Esophagus muscularis mucosa (tissue), 3 donors: Measurements from ENCODE around the gene PDGFA.

ENCODE experiments used
- POLR2A ChIP-seq: fragments of 450-650 bp; IDR thresholded peaks from one replicate; pipeline ENCODE4 v1.6.1; 2017; ENCODE audit warnings: antibody characterized with exemption, moderate library complexity, mild to moderate bottlenecking, low read depth
- TF ChIP-seq, protein P1 (sequence below), 3 experiments: fragments of 200-600 bp in 2 of 3; fragments of 450-650 bp in 1 of 3; sonication (generic) in 2 of 3; IDR thresholded peaks; one replicate each; pipeline ENCODE4 v1.5.1; 2017 to 2019; ENCODE audit warnings: antibody characterized with exemption in 3 of 3, mild to moderate bottlenecking in 2 of 3, moderate library complexity in 1 of 3

DNA sequence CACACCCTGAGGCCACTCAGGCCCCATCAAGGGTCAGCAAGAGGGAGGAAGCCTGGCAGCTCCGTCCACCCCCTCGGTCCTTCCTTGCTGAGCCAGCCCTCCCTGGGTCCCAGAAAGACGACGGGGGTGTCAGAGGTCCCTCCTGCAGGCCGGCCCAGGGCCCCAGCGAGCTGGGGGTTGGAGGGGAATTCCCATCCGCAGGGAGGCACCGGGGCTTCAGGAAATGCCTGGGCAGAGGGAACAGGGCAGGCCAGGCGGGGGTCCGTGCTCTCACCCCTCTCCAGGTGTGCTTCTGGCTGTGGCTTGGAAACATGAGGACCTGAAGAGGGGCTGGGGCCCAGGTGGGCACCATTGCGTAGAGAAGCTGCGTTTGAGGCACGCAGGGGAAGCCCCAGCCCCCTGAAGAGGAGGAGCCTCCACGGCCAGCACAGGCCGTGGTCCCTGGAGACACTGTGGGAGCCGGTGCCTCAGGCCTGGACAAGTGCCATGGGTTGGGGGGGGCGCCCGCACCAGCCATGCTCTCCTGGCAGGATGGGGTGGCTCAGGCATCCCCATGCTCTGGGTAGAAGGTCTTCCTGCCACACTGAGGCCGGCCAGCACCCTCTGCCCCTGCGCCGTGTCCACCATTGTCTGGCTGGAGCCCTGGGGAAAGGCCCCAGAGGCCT is 66.7 kb downstream of the PDGFA start:
- TF ChIP-seq, protein P1, sequence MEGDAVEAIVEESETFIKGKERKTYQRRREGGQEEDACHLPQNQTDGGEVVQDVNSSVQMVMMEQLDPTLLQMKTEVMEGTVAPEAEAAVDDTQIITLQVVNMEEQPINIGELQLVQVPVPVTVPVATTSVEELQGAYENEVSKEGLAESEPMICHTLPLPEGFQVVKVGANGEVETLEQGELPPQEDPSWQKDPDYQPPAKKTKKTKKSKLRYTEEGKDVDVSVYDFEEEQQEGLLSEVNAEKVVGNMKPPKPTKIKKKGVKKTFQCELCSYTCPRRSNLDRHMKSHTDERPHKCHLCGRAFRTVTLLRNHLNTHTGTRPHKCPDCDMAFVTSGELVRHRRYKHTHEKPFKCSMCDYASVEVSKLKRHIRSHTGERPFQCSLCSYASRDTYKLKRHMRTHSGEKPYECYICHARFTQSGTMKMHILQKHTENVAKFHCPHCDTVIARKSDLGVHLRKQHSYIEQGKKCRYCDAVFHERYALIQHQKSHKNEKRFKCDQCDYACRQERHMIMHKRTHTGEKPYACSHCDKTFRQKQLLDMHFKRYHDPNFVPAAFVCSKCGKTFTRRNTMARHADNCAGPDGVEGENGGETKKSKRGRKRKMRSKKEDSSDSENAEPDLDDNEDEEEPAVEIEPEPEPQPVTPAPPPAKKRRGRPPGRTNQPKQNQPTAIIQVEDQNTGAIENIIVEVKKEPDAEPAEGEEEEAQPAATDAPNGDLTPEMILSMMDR (IDR thresholded peaks at IDR 0.05): no peak
- TF ChIP-seq POLR2A: no peak
